Sciatic nerve (tissue), 2 donors: ENCODE measurements around the gene ARHGAP19. TPM values are rescaled to one million over a fixed set of nuclear protein-coding genes. Genes with fewer than 3 reads are reported as not detected.

ENCODE experiments used
- ATAC-seq: fragments of 200-7000 bp; cut with Tn5 transposase; one replicate; pipeline ENCODE4 v1.9.1; 2020; ENCODE audit warnings: mild to moderate bottlenecking, moderate library complexity
- DNase-seq: peaks from one replicate; pipeline ENCODE4 v3.0.0-alpha.2; 2020; ENCODE audit warnings: low spot score
- intact Hi-C: fragments of 100-400 bp; cut with DNase I; formaldehyde crosslinking; loops from one replicate; pipeline ENCODE4 v1.14.2; 2022
- total RNA-seq: library from RNA; stranded (reverse); fragmentation: NEBNext Ultra II Directional; extraction: Animal tissue kit (Norgen Biotek cat#: 25700); gene quantifications from one replicate; pipeline ENCODE4 v1.2.1, GENCODE V29; 2021
- donor health status: DM: no; HTN: no; CAD: no.
- donor health status: DM: no; HTN: no; CAD: no.

ARHGAP19 gene
- total RNA-seq: 138 TPM

GRCh38 chr10:97292097-97292861 is at the start of gene ARHGAP19:
ARHGAP19 (minus strand) TSS chr10:97292637; CDS start chr10:97292627, 10 bp downstream.
- intact Hi-C loops: no loop called here
- peak; percentile 95 for DNase-seq
- ATAC-seq: peak; percentile 100

GRCh38 chr10:97341416-97341815 is 49.0 kb upstream of the ARHGAP19 start:
- intact Hi-C loops: no loop called here
- DNase-seq (no peak), ATAC-seq (no peak)

- intact Hi-C loops: loop anchor here (10.0 kb wide), 1 partner anchor 53 kb away; no protein-coding TSS in a partner anchor
- ATAC-seq: no peak
- DNase-seq: no peak
These were observed 45.6 kb upstream of the ARHGAP19 start for GRCh38 chr10:97338041-97338440.

GRCh38 chr10:97336942-97337831 is 44.8 kb upstream of the ARHGAP19 start:
- ATAC-seq (peak; percentile 53), DNase-seq (no peak)
- intact Hi-C loops: loop anchor here (10.0 kb wide), 1 partner anchor 52 kb away; no protein-coding TSS in a partner anchor

- intact Hi-C loops: loop anchor here (10.0 kb wide), 1 partner anchor 52 kb away; no protein-coding TSS in a partner anchor
- no peak for DNase-seq
- ATAC-seq: no peak
These were observed 44.0 kb upstream of the ARHGAP19 start for GRCh38 chr10:97336446-97336845.

GRCh38 chr10:97336006-97336405 is 43.6 kb upstream of the ARHGAP19 start:
- ATAC-seq: no peak
- DNase-seq: no peak
- intact Hi-C loops: loop anchor here (10.0 kb wide), 1 partner anchor 51 kb away; no protein-coding TSS in a partner anchor

- intact Hi-C loops: loop anchor here (10.0 kb wide), 1 partner anchor 50 kb away; no protein-coding TSS in a partner anchor
- ATAC-seq: no peak
- DNase-seq: peak; percentile 68
These were observed 42.8 kb upstream of the ARHGAP19 start for GRCh38 chr10:97335188-97335619.

- DNase-seq (peak; percentile 94), ATAC-seq (peak; percentile 97)
- intact Hi-C loops: loop anchor here (10.0 kb wide), 1 partner anchor 50 kb away; no protein-coding TSS in a partner anchor
These were observed 42.1 kb upstream of the ARHGAP19 start, which contains the start of gene FRAT2 for GRCh38 chr10:97334370-97335175. FRAT2 (minus strand) TSS chr10:97334729; CDS start chr10:97334572, 157 bp downstream.

GRCh38 chr10:97333601-97334369 is 41.3 kb upstream of the ARHGAP19 start:
- intact Hi-C loops: loop anchor here (10.0 kb wide), 1 partner anchor 49 kb away; no protein-coding TSS in a partner anchor
- ATAC-seq (no peak), DNase-seq (peak; percentile 64)

GRCh38 chr10:97333351-97333600 is 40.8 kb upstream of the ARHGAP19 start:
- ATAC-seq (no peak), DNase-seq (no peak)
- intact Hi-C loops: loop anchor here (10.0 kb wide), 1 partner anchor 48 kb away; no protein-coding TSS in a partner anchor

GRCh38 chr10:97332591-97333350 is 40.3 kb upstream of the ARHGAP19 start:
- DNase-seq (no peak), ATAC-seq (no peak)
- intact Hi-C loops: loop anchor here (10.0 kb wide), 1 partner anchor 48 kb away; no protein-coding TSS in a partner anchor

- DNase-seq (no peak), ATAC-seq (no peak)
- intact Hi-C loops: loop anchor here (10.0 kb wide), 1 partner anchor 46 kb away; no protein-coding TSS in a partner anchor
These were observed 38.8 kb upstream of the ARHGAP19 start for GRCh38 chr10:97331153-97331703.

GRCh38 chr10:97329766-97330165 is 37.3 kb upstream of the ARHGAP19 start:
- no peak for DNase-seq
- ATAC-seq: no peak
- intact Hi-C loops: loop anchor here (10.0 kb wide), 1 partner anchor 45 kb away; no protein-coding TSS in a partner anchor

- ATAC-seq: no peak
- intact Hi-C loops: no loop called here
These were observed 36.4 kb upstream of the ARHGAP19 start for GRCh38 chr10:97328646-97329453.

GRCh38 chr10:97327348-97328294 is 35.2 kb upstream of the ARHGAP19 start:
- intact Hi-C loops: no loop called here
- DNase-seq (no peak), ATAC-seq (no peak)

More at GRCh38 chr10:97328646-97329453, 36.4 kb upstream of the ARHGAP19 start:
- no peak for DNase-seq
